ENCODE data around the gene RNF4.

The RNF4 gene

GRCh38 chr4:2470791-2471190 lies 1.9 kb downstream of the RNF4 start:
- no peak for DNase-seq

GRCh38 chr4:2472187-2472586 lies 3.3 kb downstream of the RNF4 start:
- Histone ChIP-seq H3K4me1 (ENCODE audit: control insufficient read depth, insufficient read depth, low read length, poor library complexity, severe bottlenecking) (peaks cover 43% of the 10 kb centered on the region), H3K36me3 (ENCODE audit: control insufficient read depth, insufficient read depth, low read length) (peaks cover 12% of the 10 kb centered on the region)

More at GRCh38 chr4:2470791-2471190, 1.9 kb downstream of the RNF4 start:
- Histone ChIP-seq H3K27ac (ENCODE audit: insufficient read depth, low read length, poor library complexity, severe bottlenecking) (peak overlapping the region; percentile 98), H3K27me3 (replicated peaks; ENCODE audit: control insufficient read depth, insufficient read depth, low read length, poor library complexity, severe bottlenecking) (no peaks in the 10 kb centered on the region), H3K36me3 (ENCODE audit: control insufficient read depth, insufficient read depth, low read length) (peaks cover 12% of the 10 kb centered on the region), H3K4me3 (ENCODE audit: insufficient read depth, low read depth, low read length, poor library complexity, severe bottlenecking) (no peak overlapping the region), H3K4me1 (ENCODE audit: control insufficient read depth, insufficient read depth, low read length, poor library complexity, severe bottlenecking) (peaks cover 38% of the 10 kb centered on the region), H3K9me3 (ENCODE audit: control insufficient read depth, low read length) (no peaks in the 10 kb centered on the region)

GRCh38 chr4:2478229-2478628 lies 9.3 kb downstream of the RNF4 start:
- DNase-seq = no peak
- H3K27me3 ChIP-seq (replicated peaks; ENCODE audit: control insufficient read depth, insufficient read depth, low read length, poor library complexity, severe bottlenecking) = no peaks in the 10 kb centered on the region
- H3K27ac ChIP-seq (ENCODE audit: insufficient read depth, low read length, poor library complexity, severe bottlenecking) = no peak overlapping the region
- no peak overlapping the region for H3K4me3 ChIP-seq (ENCODE audit: insufficient read depth, low read depth, low read length, poor library complexity, severe bottlenecking)
- no peaks in the 10 kb centered on the region for H3K36me3 ChIP-seq (ENCODE audit: control insufficient read depth, insufficient read depth, low read length)
- H3K9me3 ChIP-seq (ENCODE audit: control insufficient read depth, low read length) = no peaks in the 10 kb centered on the region
- H3K4me1 ChIP-seq (ENCODE audit: control insufficient read depth, insufficient read depth, low read length, poor library complexity, severe bottlenecking) = peaks cover 43% of the 10 kb centered on the region

More at GRCh38 chr4:2472187-2472586, 3.3 kb downstream of the RNF4 start:
- Histone ChIP-seq H3K4me3 (ENCODE audit: insufficient read depth, low read depth, low read length, poor library complexity, severe bottlenecking) (no peak overlapping the region), H3K27me3 (replicated peaks; ENCODE audit: control insufficient read depth, insufficient read depth, low read length, poor library complexity, severe bottlenecking) (no peaks in the 10 kb centered on the region), H3K9me3 (ENCODE audit: control insufficient read depth, low read length) (no peaks in the 10 kb centered on the region), H3K27ac (ENCODE audit: insufficient read depth, low read length, poor library complexity, severe bottlenecking) (peak overlapping the region; percentile 18)
- no peak for DNase-seq

GRCh38 chr4:2480649-2481048 lies 11.7 kb downstream of the RNF4 start:
- Histone ChIP-seq H3K4me3 (ENCODE audit: insufficient read depth, low read depth, low read length, poor library complexity, severe bottlenecking) (no peak overlapping the region), H3K27ac (ENCODE audit: insufficient read depth, low read length, poor library complexity, severe bottlenecking) (no peak overlapping the region), H3K27me3 (replicated peaks; ENCODE audit: control insufficient read depth, insufficient read depth, low read length, poor library complexity, severe bottlenecking) (no peaks in the 10 kb centered on the region), H3K36me3 (ENCODE audit: control insufficient read depth, insufficient read depth, low read length) (no peaks in the 10 kb centered on the region), H3K9me3 (ENCODE audit: control insufficient read depth, low read length) (no peaks in the 10 kb centered on the region), H3K4me1 (ENCODE audit: control insufficient read depth, insufficient read depth, low read length, poor library complexity, severe bottlenecking) (peaks cover 59% of the 10 kb centered on the region)
- no peak for DNase-seq

- no peaks in the 10 kb centered on the region for H3K9me3 ChIP-seq (ENCODE audit: control insufficient read depth, low read length)
- H3K36me3 ChIP-seq (ENCODE audit: control insufficient read depth, insufficient read depth, low read length) = no peaks in the 10 kb centered on the region
- H3K27ac ChIP-seq (ENCODE audit: insufficient read depth, low read length, poor library complexity, severe bottlenecking) = peak overlapping the region; percentile 37
- DNase-seq = no peak
- no peaks in the 10 kb centered on the region for H3K27me3 ChIP-seq (replicated peaks; ENCODE audit: control insufficient read depth, insufficient read depth, low read length, poor library complexity, severe bottlenecking)
- H3K4me1 ChIP-seq (ENCODE audit: control insufficient read depth, insufficient read depth, low read length, poor library complexity, severe bottlenecking) = peaks cover 65% of the 10 kb centered on the region
- H3K4me3 ChIP-seq (ENCODE audit: insufficient read depth, low read depth, low read length, poor library complexity, severe bottlenecking) = no peak overlapping the region
Measured at GRCh38 chr4:2482192-2482591, 13.3 kb downstream of the RNF4 start.

GRCh38 chr4:2482693-2483092 lies 13.8 kb downstream of the RNF4 start:
- H3K36me3 ChIP-seq (ENCODE audit: control insufficient read depth, insufficient read depth, low read length) = no peaks in the 10 kb centered on the region
- no peak overlapping the region for H3K4me3 ChIP-seq (ENCODE audit: insufficient read depth, low read depth, low read length, poor library complexity, severe bottlenecking)
- H3K4me1 ChIP-seq (ENCODE audit: control insufficient read depth, insufficient read depth, low read length, poor library complexity, severe bottlenecking) = peaks cover 69% of the 10 kb centered on the region
- no peak for DNase-seq
- peak overlapping the region; percentile 37 for H3K27ac ChIP-seq (ENCODE audit: insufficient read depth, low read length, poor library complexity, severe bottlenecking)
- H3K9me3 ChIP-seq (ENCODE audit: control insufficient read depth, low read length) = no peaks in the 10 kb centered on the region
- no peaks in the 10 kb centered on the region for H3K27me3 ChIP-seq (replicated peaks; ENCODE audit: control insufficient read depth, insufficient read depth, low read length, poor library complexity, severe bottlenecking)

GRCh38 chr4:2483237-2483636 lies 14.3 kb downstream of the RNF4 start:
- Histone ChIP-seq H3K9me3 (ENCODE audit: control insufficient read depth, low read length) (no peaks in the 10 kb centered on the region), H3K27ac (ENCODE audit: insufficient read depth, low read length, poor library complexity, severe bottlenecking) (no peak overlapping the region), H3K4me3 (ENCODE audit: insufficient read depth, low read depth, low read length, poor library complexity, severe bottlenecking) (no peak overlapping the region), H3K4me1 (ENCODE audit: control insufficient read depth, insufficient read depth, low read length, poor library complexity, severe bottlenecking) (peaks cover 70% of the 10 kb centered on the region), H3K27me3 (replicated peaks; ENCODE audit: control insufficient read depth, insufficient read depth, low read length, poor library complexity, severe bottlenecking) (no peaks in the 10 kb centered on the region), H3K36me3 (ENCODE audit: control insufficient read depth, insufficient read depth, low read length) (no peaks in the 10 kb centered on the region)
- no peak for DNase-seq

GRCh38 chr4:2484185-2484584 lies 15.3 kb downstream of the RNF4 start:
- Histone ChIP-seq H3K27ac (ENCODE audit: insufficient read depth, low read length, poor library complexity, severe bottlenecking) (peak overlapping the region; percentile 37), H3K4me3 (ENCODE audit: insufficient read depth, low read depth, low read length, poor library complexity, severe bottlenecking) (peak overlapping the region; percentile 23), H3K9me3 (ENCODE audit: control insufficient read depth, low read length) (no peaks in the 10 kb centered on the region), H3K36me3 (ENCODE audit: control insufficient read depth, insufficient read depth, low read length) (no peaks in the 10 kb centered on the region), H3K27me3 (replicated peaks; ENCODE audit: control insufficient read depth, insufficient read depth, low read length, poor library complexity, severe bottlenecking) (no peaks in the 10 kb centered on the region), H3K4me1 (ENCODE audit: control insufficient read depth, insufficient read depth, low read length, poor library complexity, severe bottlenecking) (peaks cover 66% of the 10 kb centered on the region)
- DNase-seq = no peak

- peak overlapping the region; percentile 23 for H3K4me3 ChIP-seq (ENCODE audit: insufficient read depth, low read depth, low read length, poor library complexity, severe bottlenecking)
- H3K4me1 ChIP-seq (ENCODE audit: control insufficient read depth, insufficient read depth, low read length, poor library complexity, severe bottlenecking) = peaks cover 61% of the 10 kb centered on the region
- no peaks in the 10 kb centered on the region for H3K9me3 ChIP-seq (ENCODE audit: control insufficient read depth, low read length)
- H3K27me3 ChIP-seq (replicated peaks; ENCODE audit: control insufficient read depth, insufficient read depth, low read length, poor library complexity, severe bottlenecking) = no peaks in the 10 kb centered on the region
- peaks cover 4% of the 10 kb centered on the region for H3K36me3 ChIP-seq (ENCODE audit: control insufficient read depth, insufficient read depth, low read length)
- peak overlapping the region; percentile 56 for H3K27ac ChIP-seq (ENCODE audit: insufficient read depth, low read length, poor library complexity, severe bottlenecking)
- DNase-seq = peak; percentile 34 to 48 (median 46)
Measured at GRCh38 chr4:2484993-2485392, 16.1 kb downstream of the RNF4 start.

- H3K4me1 ChIP-seq (ENCODE audit: control insufficient read depth, insufficient read depth, low read length, poor library complexity, severe bottlenecking) = peaks cover 61% of the 10 kb centered on the region
- no peak for DNase-seq
- H3K9me3 ChIP-seq (ENCODE audit: control insufficient read depth, low read length) = no peaks in the 10 kb centered on the region
- H3K27ac ChIP-seq (ENCODE audit: insufficient read depth, low read length, poor library complexity, severe bottlenecking) = no peak overlapping the region
- no peaks in the 10 kb centered on the region for H3K27me3 ChIP-seq (replicated peaks; ENCODE audit: control insufficient read depth, insufficient read depth, low read length, poor library complexity, severe bottlenecking)
- H3K36me3 ChIP-seq (ENCODE audit: control insufficient read depth, insufficient read depth, low read length) = peaks cover 13% of the 10 kb centered on the region
- H3K4me3 ChIP-seq (ENCODE audit: insufficient read depth, low read depth, low read length, poor library complexity, severe bottlenecking) = no peak overlapping the region
Measured at GRCh38 chr4:2485956-2486355, 17.1 kb downstream of the RNF4 start.

All from effector memory CD4-positive, alpha-beta T cell (primary cell).